Naive thymus-derived CD8-positive, alpha-beta T cell (primary cell): ENCODE measurements around the gene DDX55. TPM values are rescaled to one million over a fixed set of nuclear protein-coding genes. Genes with fewer than 3 reads are reported as not detected.
"Not testable (repeated sequence)": the region's sequence is repeated elsewhere in the genome, so short reads cannot be mapped to it uniquely, and the experiment has no call there.

ENCODE experiments used
- ATAC-seq, 2 donors: fragments of 150-1000 bp; cut with Tn5 transposase in 1 of 2; sonication (Bioruptor Pico), chemical (Tn5 transposase) in 1 of 2; 1 replicate in 1 of 2; 2 replicates in 1 of 2; pipeline ENCODE4 v1.10.0; 2021; ENCODE audit warnings: mild to moderate bottlenecking in 2 of 2, moderate library complexity in 2 of 2
- POLR2A ChIA-PET: fragments of 350-600 bp; sonication (Branson Sonifier 250); formaldehyde crosslinking; loops from one replicate; lab custom pipeline; 2021; ENCODE audit warnings: antibody characterized with exemption; lab: Charles Lee
- DNase-seq, 10 donors: peaks; one replicate each; pipeline versions ENCODE4 v3.0.0 to v3.0.0-alpha.2; 2020 to 2022
- H3K27ac Mint-ChIP-seq, 10 donors: one replicate each; pipeline ENCODE4 v1.8.0; 2020 to 2022; ENCODE audit warnings: mild to moderate bottlenecking in 10 of 10, mixed read lengths in 10 of 10, moderate library complexity in 4 of 10, inconsistent platforms in 1 of 10
- H3K27me3 Mint-ChIP-seq, 5 donors: one replicate each; pipeline ENCODE4 v1.8.0; 2021 to 2022; ENCODE audit warnings: mixed read lengths in 5 of 5
- H3K36me3 Mint-ChIP-seq, 3 donors: one replicate each; pipeline ENCODE4 v1.8.0; 2020 to 2022; ENCODE audit warnings: mixed read lengths in 3 of 3, mild to moderate bottlenecking in 2 of 3, inconsistent platforms in 1 of 3
- H3K4me1 Mint-ChIP-seq, 4 donors: one replicate each; pipeline ENCODE4 v1.8.0; 2021 to 2022; ENCODE audit warnings: mixed read lengths in 4 of 4
- H3K4me3 Mint-ChIP-seq, 10 donors: one replicate each; pipeline ENCODE4 v1.8.0; 2020 to 2022; ENCODE audit warnings: mild to moderate bottlenecking in 10 of 10, mixed read lengths in 10 of 10, moderate library complexity in 6 of 10, inconsistent platforms in 1 of 10
- H3K9me3 Mint-ChIP-seq, 9 donors: one replicate each; pipeline ENCODE4 v1.8.0; 2020 to 2022; ENCODE audit warnings: mixed read lengths in 9 of 9, mild to moderate bottlenecking in 3 of 9, inconsistent platforms in 1 of 9, moderate library complexity in 1 of 9
- polyA plus RNA-seq, 3 donors: library from polyadenylated mRNA; unstranded; fragments of 300-500 nt; fragmentation: Illumina TruSeq; gene quantifications; one replicate each; pipeline ENCODE4 v1.2.3, GENCODE V29; 2021
- total RNA-seq, 8 experiments: library from RNA in 2 of 8; stranded (reverse) in 2 of 8; gene quantifications; one replicate each; pipeline ENCODE4 v1.2.3 and lab custom pipeline; 2021 to 2026

DDX55 gene
- total RNA-seq: 10 to 100 TPM; 53.3 to 54.8 TPM
- polyA plus RNA-seq: 10 to 100 TPM; 15.2 to 24.1 (median 19.1) TPM
- total RNA-seq (lab: John Stamatoyannopoulos, UW): 57.1 to 146 (median 78.4) reads per million in 6 experiments

GRCh38 chr12:123601602-123602489 lies at the start of gene DDX55:
Gene DDX55 (plus strand): TSS chr12:123602099. CDS start chr12:123602149, 50 bp downstream.
- ATAC-seq: peak; percentile 93 to 97
- Mint-ChIP-seq H3K27me3 (no peaks in the 10 kb centered on the region), H3K4me3 (peak within 1 kb of the TSS; percentile 88 to 99 (median 95)), H3K36me3 (peaks cover 0 to 32% (median 0%) of the 10 kb centered on the region in 3 donors), H3K27ac (peak within 1 kb of the TSS; percentile 91 to 97 (median 94)), H3K4me1 (peaks cover 17 to 54% (median 40%) of the 10 kb centered on the region in 4 donors), H3K9me3 (no peaks in the 10 kb centered on the region)
- peak; percentile 81 to 90 (median 84) for DNase-seq
- POLR2A ChIA-PET: interaction anchor here (0.5 to 1.7 kb wide), 18 partner anchors 8 to 1075 kb away, joined by 3 to 10 read pairs (median 4); partner anchors contain the start of genes ATP6V0A2, EIF2B1, GTF2H3 and KNTC1

GRCh38 chr12:123554136-123554535 lies 47.8 kb upstream of the DDX55 start:
- DNase-seq, H3K36me3 Mint-ChIP-seq, H3K27me3 Mint-ChIP-seq, H3K9me3 Mint-ChIP-seq, ATAC-seq, H3K4me1 Mint-ChIP-seq, H3K4me3 Mint-ChIP-seq, H3K27ac Mint-ChIP-seq: not testable (repeated sequence)
- POLR2A ChIA-PET: interaction anchor here (0.5 kb wide), 1 partner anchor 23 kb away, joined by 4 read pairs; no protein-coding TSS in a partner anchor

- H3K27ac Mint-ChIP-seq, H3K4me1 Mint-ChIP-seq, H3K36me3 Mint-ChIP-seq, H3K4me3 Mint-ChIP-seq, ATAC-seq, POLR2A ChIA-PET, H3K27me3 Mint-ChIP-seq, H3K9me3 Mint-ChIP-seq, DNase-seq: not testable (repeated sequence)
These were observed 47.1 kb upstream of the DDX55 start for GRCh38 chr12:123554843-123555242.

- H3K4me1 Mint-ChIP-seq, ATAC-seq, H3K27me3 Mint-ChIP-seq, H3K36me3 Mint-ChIP-seq, H3K9me3 Mint-ChIP-seq, H3K4me3 Mint-ChIP-seq, DNase-seq, H3K27ac Mint-ChIP-seq, POLR2A ChIA-PET: not testable (repeated sequence)
These were observed 43.4 kb upstream of the DDX55 start for GRCh38 chr12:123558487-123558886.

- no peaks in the 10 kb centered on the region for H3K9me3 Mint-ChIP-seq
- H3K27me3 Mint-ChIP-seq: peaks cover 0 to 5% (median 0%) of the 10 kb centered on the region in 5 donors
- ATAC-seq (no peak), DNase-seq (no peak)
- no peaks in the 10 kb centered on the region for H3K36me3 Mint-ChIP-seq
- POLR2A ChIA-PET: no interaction called here
- peaks cover 0 to 2% (median 0%) of the 10 kb centered on the region in 4 donors for H3K4me1 Mint-ChIP-seq
- H3K27ac Mint-ChIP-seq: no peak overlapping the region
- H3K4me3 Mint-ChIP-seq: no peak overlapping the region
These were observed 42.4 kb upstream of the DDX55 start for GRCh38 chr12:123559468-123559867.

- Mint-ChIP-seq H3K4me1 (peaks cover 0 to 6% (median 4%) of the 10 kb centered on the region in 4 donors), H3K27me3 (peaks cover 0 to 6% (median 0%) of the 10 kb centered on the region in 5 donors), H3K36me3 (no peaks in the 10 kb centered on the region), H3K4me3 (no peak overlapping the region), H3K9me3 (no peaks in the 10 kb centered on the region), H3K27ac (peak overlapping the region in 2 of 10 donors; percentile 17 to 70)
- ATAC-seq: no peak
- no peak for DNase-seq
- POLR2A ChIA-PET: no interaction called here
These were observed 30.5 kb upstream of the DDX55 start for GRCh38 chr12:123571343-123571813.

- DNase-seq (no peak), ATAC-seq (no peak)
- no peak overlapping the region for H3K27ac Mint-ChIP-seq
- POLR2A ChIA-PET: no interaction called here
- H3K27me3 Mint-ChIP-seq: peaks cover 0 to 3% (median 0%) of the 10 kb centered on the region in 5 donors
- H3K36me3 Mint-ChIP-seq: no peaks in the 10 kb centered on the region
- H3K9me3 Mint-ChIP-seq: no peaks in the 10 kb centered on the region
- H3K4me1 Mint-ChIP-seq: peaks cover 0 to 6% (median 5%) of the 10 kb centered on the region in 4 donors
- no peak overlapping the region for H3K4me3 Mint-ChIP-seq
These were observed 29.5 kb upstream of the DDX55 start for GRCh38 chr12:123572391-123572790.

GRCh38 chr12:123573870-123574269 lies 28.0 kb upstream of the DDX55 start:
- Mint-ChIP-seq H3K27me3 (peaks cover 0 to 3% (median 0%) of the 10 kb centered on the region in 5 donors), H3K27ac (peak overlapping the region in 3 of 10 donors; percentile 17 to 78 (median 22)), H3K4me3 (no peak overlapping the region), H3K9me3 (no peaks in the 10 kb centered on the region), H3K36me3 (peaks cover 0 to 1% (median 0%) of the 10 kb centered on the region in 3 donors), H3K4me1 (peaks cover 0 to 6% (median 5%) of the 10 kb centered on the region in 4 donors)
- POLR2A ChIA-PET: interaction anchor here (0.7 kb wide), 1 partner anchor 18 kb away, joined by 3 read pairs; no protein-coding TSS in a partner anchor
- ATAC-seq (no peak), DNase-seq (no peak)

GRCh38 chr12:123576611-123577010 lies 25.3 kb upstream of the DDX55 start:
- Mint-ChIP-seq H3K9me3 (no peaks in the 10 kb centered on the region), H3K36me3 (peaks cover 0 to 1% (median 0%) of the 10 kb centered on the region in 3 donors), H3K27ac (peak overlapping the region in 2 of 10 donors; percentile 22 to 33), H3K4me1 (peaks cover 0 to 10% (median 1%) of the 10 kb centered on the region in 4 donors), H3K4me3 (no peak overlapping the region), H3K27me3 (no peaks in the 10 kb centered on the region)
- POLR2A ChIA-PET: no interaction called here
- ATAC-seq (no peak), DNase-seq (no peak)

GRCh38 chr12:123578243-123578642 lies 23.7 kb upstream of the DDX55 start:
- H3K27me3 Mint-ChIP-seq: no peaks in the 10 kb centered on the region
- no peak overlapping the region for H3K4me3 Mint-ChIP-seq
- ATAC-seq: no peak
- H3K36me3 Mint-ChIP-seq: peaks cover 0 to 1% (median 0%) of the 10 kb centered on the region in 3 donors
- H3K4me1 Mint-ChIP-seq: peaks cover 10 to 24% (median 13%) of the 10 kb centered on the region in 4 donors
- POLR2A ChIA-PET: no interaction called here
- no peak for DNase-seq
- H3K27ac Mint-ChIP-seq: peak overlapping the region in 2 of 10 donors; percentile 14 to 20
- no peaks in the 10 kb centered on the region for H3K9me3 Mint-ChIP-seq

- POLR2A ChIA-PET, H3K27me3 Mint-ChIP-seq: not testable (repeated sequence)
- peak overlapping the region in 1 of 10 donors; percentile 3 for H3K27ac Mint-ChIP-seq
These were observed 23.1 kb upstream of the DDX55 start for GRCh38 chr12:123578829-123579228.

GRCh38 chr12:123580772-123581171 lies 21.1 kb upstream of the DDX55 start:
- DNase-seq (no peak), ATAC-seq (no peak)
- Mint-ChIP-seq H3K27ac (peak overlapping the region in 4 of 10 donors; percentile 0 to 52 (median 18)), H3K27me3 (no peaks in the 10 kb centered on the region), H3K4me3 (no peak overlapping the region), H3K4me1 (peaks cover 13 to 39% (median 24%) of the 10 kb centered on the region in 4 donors), H3K36me3 (peaks cover 0 to 1% (median 0%) of the 10 kb centered on the region in 3 donors), H3K9me3 (no peaks in the 10 kb centered on the region)
- POLR2A ChIA-PET: no interaction called here

More at GRCh38 chr12:123578829-123579228, 23.1 kb upstream of the DDX55 start:
- not testable (repeated sequence) for H3K36me3 Mint-ChIP-seq, ATAC-seq, DNase-seq, H3K9me3 Mint-ChIP-seq, H3K4me3 Mint-ChIP-seq
- peaks cover 10 to 26% (median 14%) of the 10 kb centered on the region in 4 donors for H3K4me1 Mint-ChIP-seq
